HCT116 (cell line): ENCODE results near the gene TMEM232. TPM values are rescaled to one million over a fixed set of nuclear protein-coding genes. Genes with fewer than 3 reads are reported as not detected.

Experiments
- ATAC-seq: fragments of 200-7000 bp; cut with Tn5 transposase; 2 replicates; pipeline ENCODE4 v1.9.1; 2020; ENCODE audit warnings: mild to moderate bottlenecking, moderate library complexity
- BruUV-seq: library from RNA; stranded (reverse); fragments of 400-500 nt; replicated peaks from 2 replicates; lab custom pipeline; 2021; lab: Mats Ljungman, UMichigan
- CTCF ChIA-PET: fragments of 300-600 bp; sonication (Branson Sonifier 250); formaldehyde crosslinking; loops from one replicate; lab custom pipeline; 2021; ENCODE audit warnings: antibody characterized with exemption; lab: Charles Lee
- POLR2A ChIA-PET: fragments of 300-600, 350-600 bp; sonication (Branson Sonifier 250); formaldehyde crosslinking; loops from one replicate; lab custom pipeline; 2021; ENCODE audit warnings: antibody characterized with exemption; lab: Charles Lee
- RAD21 ChIA-PET, 2 experiments: fragments of 300-600 bp; sonication (Branson Sonifier 250); formaldehyde crosslinking; loops; one replicate each; lab custom pipeline; 2023; ENCODE audit warnings: low total read pairs in 2 of 2; ENCODE audit not compliant: uncharacterized antibody in 2 of 2, unreplicated experiment in 2 of 2, low non-redundant PET in 1 of 2; lab: Charles Lee
- DNase-seq: peaks from one replicate; pipeline ENCODE4 v3.0.0-alpha.2; 2010; ENCODE audit warnings: low read depth, low spot score
- H2AFZ ChIP-seq: fragments of 200-600 bp; shearing (Covaris generic), sonication (generic); 2 replicates; pipeline ENCODE4 v1.6.1; 2017; ENCODE audit warnings: low read depth, mixed run types, mixed read lengths, antibody characterized with exemption, low read length; ENCODE audit not compliant: poor library complexity, severe bottlenecking
- H3K27ac ChIP-seq: 2 replicates; pipeline ENCODE4 v1.5.1; 2012; ENCODE audit warnings: low read depth, low read length
- H3K27me3 ChIP-seq: fragments of 200-600 bp; sonication (generic); 2 replicates; pipeline ENCODE4 v1.6.1; 2016; ENCODE audit warnings: mixed run types, low read length, mixed read lengths; ENCODE audit not compliant: insufficient read depth
- H3K36me3 ChIP-seq, 2 experiments: fragments of 200-500 bp in 1 of 2; fragments of 200-600 bp in 1 of 2; sonication (Bioruptor generic) in 1 of 2; sonication (generic) in 1 of 2; 2 replicates each; pipeline versions ENCODE4 v1.5.1 to v1.6.1; 2014 to 2016; ENCODE audit warnings: low read length in 2 of 2, inconsistent platforms in 1 of 2, mixed read lengths in 1 of 2, mixed run types in 1 of 2; ENCODE audit not compliant: insufficient read depth in 2 of 2, control insufficient read depth in 1 of 2
- H3K4me1 ChIP-seq, 2 experiments: fragments of 200-600 bp in 1 of 2; sonication (generic) in 1 of 2; 2 replicates each; pipeline versions ENCODE4 v1.5.1 to v1.6.1; 2012 to 2017; ENCODE audit warnings: low read length in 2 of 2, inconsistent platforms in 1 of 2, mild to moderate bottlenecking in 1 of 2, mixed read lengths in 1 of 2, mixed run types in 1 of 2, moderate library complexity in 1 of 2; ENCODE audit not compliant: insufficient read depth in 2 of 2, control insufficient read depth in 1 of 2
- H3K4me2 ChIP-seq: fragments of 200-600 bp; sonication (generic); 2 replicates; pipeline ENCODE4 v1.6.1; 2017; ENCODE audit warnings: mixed run types, low read length, mixed read lengths
- H3K4me3 ChIP-seq, 2 experiments: fragments of 200-600 bp in 1 of 2; sonication (generic) in 1 of 2; replicated peaks in 1 of 2; 2 replicates each; pipeline ENCODE4 v1.5.1; 2011 to 2016; ENCODE audit warnings: low read length in 2 of 2, control low read depth in 1 of 2, low read depth in 1 of 2, mild to moderate bottlenecking in 1 of 2, mixed read lengths in 1 of 2, mixed run types in 1 of 2
- H3K79me2 ChIP-seq: fragments of 200-600 bp; sonication (generic); 2 replicates; pipeline ENCODE4 v1.6.1; 2017; ENCODE audit warnings: mild to moderate bottlenecking, mixed run types, low read length, moderate library complexity, mixed read lengths; ENCODE audit not compliant: insufficient read depth
- H3K9ac ChIP-seq: fragments of 200-600 bp; sonication (generic); 2 replicates; pipeline ENCODE4 v1.6.1; 2016; ENCODE audit warnings: low read length, mixed read lengths
- H3K9me2 ChIP-seq: fragments of 200-600 bp; sonication (generic), shearing (Covaris generic); 2 replicates; pipeline ENCODE4 v1.6.1; 2017; ENCODE audit warnings: mixed run types, mild to moderate bottlenecking, moderate library complexity; ENCODE audit not compliant: insufficient read depth
- H3K9me3 ChIP-seq, 2 experiments: fragments of 200-500 bp in 1 of 2; fragments of 200-600 bp in 1 of 2; sonication (Bioruptor generic) in 1 of 2; sonication (generic) in 1 of 2; 2 replicates each; pipeline ENCODE4 v1.6.1; 2014 to 2017; ENCODE audit warnings: low read length in 2 of 2, mixed read lengths in 2 of 2, inconsistent platforms in 1 of 2, low read depth in 1 of 2, mild to moderate bottlenecking in 1 of 2, mixed run types in 1 of 2, moderate library complexity in 1 of 2; ENCODE audit not compliant: control insufficient read depth in 1 of 2, insufficient read depth in 1 of 2
- H4K20me1 ChIP-seq: fragments of 200-600 bp; sonication (generic), shearing (Covaris generic); 2 replicates; pipeline ENCODE4 v1.6.1; 2017; ENCODE audit warnings: mixed run types, mild to moderate bottlenecking, moderate library complexity; ENCODE audit not compliant: insufficient read depth
- CEBPB ChIP-seq: IDR thresholded peaks from 2 replicates; pipeline ENCODE4 v1.6.1; 2012; ENCODE audit warnings: low read depth
- CTCF ChIP-seq, 3 experiments: fragments of 200-600 bp in 1 of 3; sonication (generic) in 1 of 3; IDR thresholded peaks in 2 of 3; conservative IDR thresholded peaks in 1 of 3; 2 replicates each; pipeline ENCODE4 v1.5.1; 2012 to 2017; ENCODE audit warnings: low read depth in 2 of 3, low read length in 2 of 3, antibody characterized with exemption in 1 of 3, borderline replicate concordance in 1 of 3, control low read depth in 1 of 3, mild to moderate bottlenecking in 1 of 3, mixed read lengths in 1 of 3, mixed run types in 1 of 3, moderate library complexity in 1 of 3; ENCODE audit not compliant: insufficient read depth in 1 of 3
- EGR1 ChIP-seq: IDR thresholded peaks from 2 replicates; pipeline ENCODE4 v1.6.1; 2012; ENCODE audit warnings: low read depth
- ELF1 ChIP-seq: IDR thresholded peaks from 2 replicates; pipeline ENCODE4 v1.6.1; 2012; ENCODE audit warnings: low read depth, borderline replicate concordance
- EZH2 ChIP-seq: fragments of 200-600 bp; sonication (generic); IDR thresholded peaks from 2 replicates; pipeline ENCODE4 v1.6.1; 2017; ENCODE audit warnings: antibody characterized with exemption, mixed run types
- EZH2phosphoT487 ChIP-seq: fragments of 200-600 bp; IDR thresholded peaks from 2 replicates; pipeline ENCODE4 v1.6.1; 2018; ENCODE audit warnings: antibody characterized with exemption, borderline replicate concordance
- FOSL1 ChIP-seq: IDR thresholded peaks from 2 replicates; pipeline ENCODE4 v1.6.1; 2012; ENCODE audit warnings: low read depth
- JUND ChIP-seq: IDR thresholded peaks from 2 replicates; pipeline ENCODE4 v1.6.1; 2012
- MAX ChIP-seq: IDR thresholded peaks from 2 replicates; pipeline ENCODE4 v1.6.1; 2012
- POLR2A ChIP-seq: IDR thresholded peaks from 2 replicates; pipeline ENCODE4 v1.7.0; 2011; ENCODE audit warnings: borderline replicate concordance; ENCODE audit not compliant: insufficient read depth, insufficient read length; ENCODE audit errors: extremely low read depth
- RAD21 ChIP-seq: IDR thresholded peaks from 2 replicates; pipeline ENCODE4 v1.6.1; 2012; ENCODE audit warnings: low read depth, mild to moderate bottlenecking
- REST ChIP-seq: IDR thresholded peaks from 2 replicates; pipeline ENCODE4 v1.6.1; 2012; ENCODE audit warnings: low read depth
- SIN3A ChIP-seq: IDR thresholded peaks from 2 replicates; pipeline ENCODE4 v1.6.1; 2012; ENCODE audit warnings: low read depth
- SP1 ChIP-seq: IDR thresholded peaks from 2 replicates; pipeline ENCODE4 v1.6.1; 2012; ENCODE audit warnings: low read depth
- SRF ChIP-seq: IDR thresholded peaks from 2 replicates; pipeline ENCODE4 v1.6.1; 2012; ENCODE audit warnings: low read depth
- YY1 ChIP-seq: IDR thresholded peaks from 2 replicates; pipeline ENCODE4 v1.6.1; 2011; ENCODE audit warnings: low read length, low read depth, moderate library complexity, mild to moderate bottlenecking; ENCODE audit not compliant: insufficient replicate concordance; ENCODE audit errors: extremely low read depth
- ZNF274 ChIP-seq: fragments of 200-500 bp; sonication (Bioruptor generic); IDR thresholded peaks from 2 replicates; pipeline ENCODE4 v1.6.1; 2014; ENCODE audit warnings: mild to moderate bottlenecking, low read depth, low read length, inconsistent platforms
- intact Hi-C: fragments of 100-400 bp; cut with micrococcal nuclease; formaldehyde crosslinking; loops from 2 replicates; pipeline ENCODE4 v1.10.0; 2022
- total RNA-seq: library from RNA; stranded (reverse); gene quantifications from one replicate; pipeline ENCODE4 v1.2.1, GENCODE V29; 2021; ENCODE audit not compliant: unreplicated experiment

The TMEM232 gene
- total RNA-seq, 1 experiment from 2014 or later: 1.2 TPM

- TF ChIP-seq SIN3A: no peak
- TF ChIP-seq POLR2A: no peak
- TF ChIP-seq EZH2: no peak
- no peak for TF ChIP-seq SP1
- no peak for TF ChIP-seq SRF
Measured at GRCh38 chr5:110542949-110543348, 183.5 kb downstream of the TMEM232 start (continued).

GRCh38 chr5:110536120-110537115, 190.1 kb downstream of the TMEM232 start:
- no TSS peak for BruUV-seq
- ChIA-PET CTCF (no interaction called here), POLR2A (no interaction called here)

More at GRCh38 chr5:110536120-110537115, 190.1 kb downstream of the TMEM232 start:
- RAD21 ChIA-PET: no interaction called here
- no peaks in the 10 kb centered on the region for H3K27me3 ChIP-seq
- no peaks in the 10 kb centered on the region for H4K20me1 ChIP-seq
- no peak overlapping the region for H3K27ac ChIP-seq
- TF ChIP-seq POLR2A (no peak), FOSL1 (no peak), SIN3A (no peak), ELF1 (no peak), CEBPB (no peak), EZH2phosphoT487 (no peak), ZNF274 (no peak), CTCF (IDR thresholded peaks at IDR 0.05 in 2 of 3, conservative IDR thresholded peaks at IDR 0.05 in 1 of 3; ENCODE audit: borderline replicate concordance in 1 of 3, insufficient read depth in 1 of 3, low read depth in 2 of 3, low read length in 2 of 3) (no peak), JUND (no peak), SRF (no peak), EZH2 (no peak), MAX (no peak), YY1 (no peak), REST (no peak), SP1 (no peak), RAD21 (no peak), EGR1 (no peak)
- H2AFZ ChIP-seq: no peak overlapping the region
- no peak overlapping the region for H3K9ac ChIP-seq
- no peak overlapping the region for H3K4me3 ChIP-seq
- no peak for DNase-seq
- no peaks in the 10 kb centered on the region for H3K9me3 ChIP-seq
- no peaks in the 10 kb centered on the region for H3K4me1 ChIP-seq
- no peak for ATAC-seq
- H3K4me2 ChIP-seq: no peak overlapping the region
- H3K36me3 ChIP-seq: no peaks in the 10 kb centered on the region
- intact Hi-C loops: no loop called here
- no peaks in the 10 kb centered on the region for H3K9me2 ChIP-seq
- no peaks in the 10 kb centered on the region for H3K79me2 ChIP-seq
